Measurements from ENCODE around the gene OVOL2.
"Not testable (repeated sequence)": the region's sequence is repeated elsewhere in the genome, so short reads cannot be mapped to it uniquely, and the experiment has no call there.

Gene OVOL2

GRCh38 chr20:18057101-18057993, at the start of gene OVOL2:
OVOL2 (minus strand) TSS chr20:18057916; CDS start chr20:18057634, 282 bp downstream.
- no peak for DNase-seq

GRCh38 chr20:18103497-18103896, 45.8 kb upstream of the OVOL2 start:
- no peak for DNase-seq

- DNase-seq: no peak
Observed at GRCh38 chr20:18101125-18101810, 43.6 kb upstream of the OVOL2 start.

- not testable (repeated sequence) for DNase-seq
Observed at GRCh38 chr20:18100569-18100968, 42.9 kb upstream of the OVOL2 start.

- no peak for DNase-seq
Observed at GRCh38 chr20:18094191-18094590, 36.5 kb upstream of the OVOL2 start.

GRCh38 chr20:18093388-18093787, 35.7 kb upstream of the OVOL2 start:
- DNase-seq: no peak

- no peak for DNase-seq
Observed at GRCh38 chr20:18092890-18093289, 35.2 kb upstream of the OVOL2 start.

- no peak for DNase-seq
Observed at GRCh38 chr20:18091623-18092022, 33.9 kb upstream of the OVOL2 start.

GRCh38 chr20:18090477-18090876, 32.8 kb upstream of the OVOL2 start:
- no peak for DNase-seq

GRCh38 chr20:18090044-18090443, 32.3 kb upstream of the OVOL2 start:
- DNase-seq: no peak

- DNase-seq: not testable (repeated sequence)
Observed at GRCh38 chr20:18088841-18089240, 31.1 kb upstream of the OVOL2 start.

- DNase-seq: not testable (repeated sequence)
Observed at GRCh38 chr20:18088298-18088697, 30.6 kb upstream of the OVOL2 start.

- DNase-seq: no peak
Observed at GRCh38 chr20:18087054-18087453, 29.3 kb upstream of the OVOL2 start.

GRCh38 chr20:18080836-18081235, 23.1 kb upstream of the OVOL2 start:
- DNase-seq: not testable (repeated sequence)

- no peak for DNase-seq
Observed at GRCh38 chr20:18079756-18080353, 22.1 kb upstream of the OVOL2 start.

- DNase-seq: no peak
Observed at GRCh38 chr20:18077157-18077556, 19.4 kb upstream of the OVOL2 start.

- no peak for DNase-seq
Observed at GRCh38 chr20:18072532-18072931, 14.8 kb upstream of the OVOL2 start.

- no peak for DNase-seq
Observed at GRCh38 chr20:18066421-18067333, 9.0 kb upstream of the OVOL2 start.

GRCh38 chr20:18063676-18064075, 6.0 kb upstream of the OVOL2 start:
- DNase-seq: no peak

- no peak for DNase-seq
Observed at GRCh38 chr20:18059603-18060002, 1.9 kb upstream of the OVOL2 start.

- peak; percentile 71 for DNase-seq
Observed at GRCh38 chr20:18058661-18059467, 1.1 kb upstream of the OVOL2 start.

GRCh38 chr20:18057994-18058349, 256 bp upstream of the OVOL2 start:
- DNase-seq: no peak

Measured in SHP77 treated with DMSO at 0.1 percent for 48 hours (cell line).